ENCODE results near the gene MEGF8.

Gene MEGF8

GRCh38 chr19:42388851-42389489 is 63.5 kb downstream of the MEGF8 start:
- no peak for DNase-seq (ENCODE audit: low spot score)

- DNase-seq (ENCODE audit: low spot score): no peak
Measured at GRCh38 chr19:42389899-42390298, 64.5 kb downstream of the MEGF8 start, which contains the start of gene CNFN. Gene CNFN, minus strand, starts transcription at chr19:42390297. Its CDS starts 1,260 bp downstream, at chr19:42389037.

- DNase-seq (ENCODE audit: low spot score): no peak
Measured at GRCh38 chr19:42392165-42392564, 66.7 kb downstream of the MEGF8 start.

GRCh38 chr19:42394751-42395150 is 69.3 kb downstream of the MEGF8 start:
- no peak for DNase-seq (ENCODE audit: low spot score)

GRCh38 chr19:42396381-42397262 is 71.2 kb downstream of the MEGF8 start:
- peak; percentile 100 for DNase-seq (ENCODE audit: low spot score)

- DNase-seq (ENCODE audit: low spot score): peak; percentile 48
Measured at GRCh38 chr19:42397263-42398166, 72.1 kb downstream of the MEGF8 start.

GRCh38 chr19:42400404-42400803 is 75.0 kb downstream of the MEGF8 start:
- DNase-seq (ENCODE audit: low spot score): no peak

GRCh38 chr19:42401365-42402303 is 76.2 kb downstream of the MEGF8 start:
- DNase-seq (ENCODE audit: low spot score): peak; percentile 90

- no peak for DNase-seq (ENCODE audit: low spot score)
Measured at GRCh38 chr19:42402376-42403116, 77.1 kb downstream of the MEGF8 start.

GRCh38 chr19:42403586-42403985 is 78.2 kb downstream of the MEGF8 start:
- no peak for DNase-seq (ENCODE audit: low spot score)

GRCh38 chr19:42406111-42406510 is 80.7 kb downstream of the MEGF8 start:
- DNase-seq (ENCODE audit: low spot score): no peak

GRCh38 chr19:42407085-42407815 is 81.8 kb downstream of the MEGF8 start:
- no peak for DNase-seq (ENCODE audit: low spot score)

- DNase-seq (ENCODE audit: low spot score): no peak
Measured at GRCh38 chr19:42407816-42408175, 82.4 kb downstream of the MEGF8 start.

GRCh38 chr19:42409477-42409876 is 84.0 kb downstream of the MEGF8 start:
- DNase-seq (ENCODE audit: low spot score): peak; percentile 75

GRCh38 chr19:42410371-42410770 is 84.9 kb downstream of the MEGF8 start:
- no peak for DNase-seq (ENCODE audit: low spot score)

GRCh38 chr19:42411581-42412178 is 86.2 kb downstream of the MEGF8 start:
- no peak for DNase-seq (ENCODE audit: low spot score)

GRCh38 chr19:42412227-42412626 is 86.8 kb downstream of the MEGF8 start:
- DNase-seq (ENCODE audit: low spot score): no peak

GRCh38 chr19:42412661-42413076 is 87.2 kb downstream of the MEGF8 start:
- no peak for DNase-seq (ENCODE audit: low spot score)

- no peak for DNase-seq (ENCODE audit: low spot score)
Measured at GRCh38 chr19:42419309-42419708, 93.9 kb downstream of the MEGF8 start.

Measured in HuH-7.5 (cell line).